GM21786 (cell line): ENCODE results near the gene TEAD1.
A peak's percentile ranks its signal among the peaks of the same experiment; 100 is the strongest.

Source experiments
- ATAC-seq: cut with Tn5 transposase; IDR thresholded peaks from one replicate; pipeline ENCODE4 v1.9.1; 2021; ENCODE audit not compliant: unreplicated experiment

The TEAD1 gene

DNA sequence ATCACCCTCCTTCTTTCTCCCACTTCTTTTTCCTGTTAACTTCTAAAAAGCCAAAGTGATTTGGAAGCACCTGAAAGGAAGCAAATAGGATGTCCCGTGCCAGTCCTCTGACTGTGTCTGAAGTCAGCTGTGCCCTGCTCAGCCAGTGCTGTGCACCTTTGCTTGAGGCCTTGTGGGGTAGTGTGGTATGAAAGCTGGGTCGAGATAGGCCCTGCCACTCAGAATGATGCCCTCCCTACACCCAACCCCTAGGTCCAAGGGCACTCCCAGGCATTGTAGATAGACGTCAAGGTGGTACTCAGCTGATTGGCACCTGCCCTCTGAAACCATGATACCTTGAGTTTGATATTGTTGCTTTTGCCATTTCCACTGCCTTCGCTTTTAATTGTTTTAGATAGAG lies 251.3 kb downstream of the TEAD1 start:
- ATAC-seq, result no peak

DNA sequence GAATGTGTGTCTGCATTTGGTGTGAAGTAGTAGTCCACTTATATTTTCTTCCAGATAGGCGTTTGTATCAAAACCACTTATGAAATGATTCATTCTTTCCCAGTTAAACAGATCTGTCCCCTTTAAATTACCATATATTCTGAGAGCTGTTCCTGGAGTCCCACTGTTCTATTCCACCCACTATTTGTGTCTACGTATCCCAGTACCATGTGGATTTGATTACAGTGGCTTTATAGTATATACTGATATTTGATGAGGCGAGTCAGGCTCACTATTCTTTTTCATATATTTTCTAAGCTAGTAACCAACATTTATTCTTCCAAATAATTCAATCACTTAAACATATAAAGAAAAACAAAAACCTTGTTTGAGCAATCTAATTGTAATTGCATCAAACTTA lies 253.0 kb downstream of the TEAD1 start:
- ATAC-seq, result no peak

- no peak for ATAC-seq
Observed at GRCh38 chr11:12927886-12928285, 253.7 kb downstream of the TEAD1 start.

- ATAC-seq, result no peak
Observed at GRCh38 chr11:12930850-12931249, 256.6 kb downstream of the TEAD1 start.

GRCh38 chr11:12932485-12932884 lies 258.3 kb downstream of the TEAD1 start:
- ATAC-seq, result no peak

- ATAC-seq, result no peak
Observed at GRCh38 chr11:12936200-12936599, 262.0 kb downstream of the TEAD1 start.

GRCh38 chr11:12938590-12939247 lies 264.5 kb downstream of the TEAD1 start:
- no peak for ATAC-seq

DNA sequence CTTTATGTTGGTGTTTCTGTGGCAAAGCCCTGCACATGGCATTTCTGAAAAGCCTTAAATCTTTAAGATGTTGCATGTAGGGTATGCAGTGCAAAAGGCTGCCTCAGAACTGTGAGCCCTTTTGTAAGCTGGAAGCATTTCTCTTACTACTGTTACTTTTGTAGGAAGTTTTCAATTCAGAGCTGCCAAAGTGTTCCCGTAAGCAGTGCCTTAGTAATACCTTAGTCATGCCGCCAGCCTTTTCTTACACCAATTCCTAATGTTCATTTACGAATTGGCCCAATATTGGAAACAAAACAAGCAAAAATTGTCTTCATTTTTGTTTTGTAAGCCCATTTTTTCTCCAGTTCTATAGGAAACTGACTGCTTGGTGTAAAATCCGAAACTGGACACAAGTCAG lies 267.4 kb downstream of the TEAD1 start:
- ATAC-seq, result no peak

GRCh38 chr11:12942157-12942556 lies 267.9 kb downstream of the TEAD1 start:
- ATAC-seq, result no peak

- no peak for ATAC-seq
Observed at GRCh38 chr11:12943311-12943710, 269.1 kb downstream of the TEAD1 start.

- no peak for ATAC-seq
Observed at GRCh38 chr11:12944889-12945288, 270.7 kb downstream of the TEAD1 start.

GRCh38 chr11:12949453-12949852 lies 275.2 kb downstream of the TEAD1 start:
- ATAC-seq, result no peak

GRCh38 chr11:12950670-12951069 lies 276.4 kb downstream of the TEAD1 start:
- no peak for ATAC-seq

DNA sequence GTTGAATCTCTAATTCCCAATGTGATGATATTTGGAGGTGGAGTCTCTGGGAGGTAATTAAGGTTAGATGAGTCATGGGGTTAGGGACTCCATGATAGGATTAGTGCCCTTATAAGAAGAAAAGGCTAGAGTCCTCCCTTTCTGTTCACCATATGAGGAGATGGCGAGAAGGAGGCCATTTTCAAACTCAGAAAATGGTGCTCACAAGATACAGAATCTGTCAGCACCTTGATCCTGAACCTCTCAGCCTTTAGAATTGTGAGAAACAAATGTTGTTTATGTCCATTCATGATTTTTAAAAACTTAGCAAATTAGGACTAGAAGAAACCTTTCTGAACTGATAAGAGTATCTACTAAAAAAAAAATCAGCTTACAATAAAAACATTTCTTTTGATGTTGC lies 277.2 kb downstream of the TEAD1 start:
- ATAC-seq, result no peak

GRCh38 chr11:12952094-12952493 lies 277.9 kb downstream of the TEAD1 start:
- no peak for ATAC-seq

DNA sequence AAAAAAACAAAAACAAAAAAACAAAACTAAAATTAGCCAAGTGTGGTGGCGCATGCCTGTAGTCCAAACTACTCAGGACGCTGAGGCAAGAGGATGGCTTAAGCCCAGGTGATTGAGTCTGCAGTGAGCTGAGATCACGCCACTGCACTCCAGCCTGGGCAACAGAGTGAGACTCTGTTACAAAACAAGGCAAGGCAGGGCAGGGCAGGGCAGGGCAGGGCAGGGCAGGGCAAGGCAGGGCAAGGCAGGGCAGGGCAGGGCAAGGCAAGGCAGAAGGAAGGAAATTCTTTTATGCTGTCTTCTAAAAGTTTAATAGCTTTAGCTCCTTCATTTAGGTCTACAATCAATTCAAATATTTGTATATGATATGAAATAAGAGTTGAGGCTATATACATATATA lies 284.8 kb downstream of the TEAD1 start:
- no peak for ATAC-seq

DNA sequence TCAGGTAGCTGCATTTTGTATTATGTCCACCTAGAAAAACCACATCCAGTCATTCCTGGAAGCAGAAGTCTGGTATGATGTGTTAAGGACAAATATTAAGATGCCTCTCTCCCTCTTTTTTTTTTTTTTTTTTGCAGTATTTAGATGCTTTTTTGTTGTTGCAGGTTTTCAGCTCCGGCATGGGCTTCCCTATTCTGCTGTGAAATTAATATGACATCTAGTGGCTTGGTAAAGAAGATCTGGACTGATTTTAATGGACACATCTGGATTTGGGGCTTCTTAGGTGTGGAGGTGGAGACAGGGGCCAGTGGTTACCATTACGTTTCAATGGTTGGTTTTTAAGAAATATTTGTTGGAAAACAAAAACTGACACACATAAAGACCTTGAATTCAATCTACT lies 287.4 kb downstream of the TEAD1 start:
- no peak for ATAC-seq

DNA sequence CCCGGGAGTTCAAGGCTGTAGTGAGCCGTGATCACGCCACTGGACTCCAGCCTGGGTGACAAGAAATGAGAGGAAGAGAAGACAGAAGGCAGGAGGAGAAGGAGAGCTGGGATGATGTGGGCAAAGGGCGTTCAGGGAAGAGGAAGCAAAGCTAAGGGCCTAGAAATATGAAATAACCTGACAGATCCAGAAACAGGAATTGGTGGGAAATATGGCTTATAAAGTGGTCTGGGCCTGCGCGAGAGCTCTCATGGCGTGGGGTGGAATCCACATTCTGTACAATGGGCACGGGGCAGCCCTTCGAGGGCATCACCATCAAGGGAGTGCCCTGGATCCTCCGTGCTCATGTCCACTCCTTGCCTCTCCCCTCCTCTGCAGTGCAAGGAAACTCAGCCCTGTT lies 288.1 kb downstream of the TEAD1 start:
- ATAC-seq, result no peak

DNA sequence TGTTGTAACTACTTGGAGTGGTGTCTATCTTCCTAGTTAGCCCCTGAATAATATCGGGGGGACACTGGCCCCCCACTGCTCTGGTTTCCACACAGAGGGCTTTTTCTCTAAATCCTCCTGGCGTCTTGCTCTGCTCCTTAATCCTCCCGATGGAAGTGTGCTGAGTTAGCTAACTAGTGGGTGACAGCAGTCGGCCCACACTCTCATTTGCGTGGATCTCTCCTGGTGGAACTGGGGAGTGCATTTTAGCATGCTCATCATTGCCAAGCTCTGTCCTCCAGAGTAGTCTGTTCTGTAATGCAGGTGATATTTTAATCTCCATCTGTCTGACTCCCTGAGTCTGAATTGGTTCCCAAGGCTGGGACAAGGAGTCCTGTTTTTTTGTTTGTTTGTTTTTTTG lies 288.8 kb downstream of the TEAD1 start:
- no peak for ATAC-seq

DNA sequence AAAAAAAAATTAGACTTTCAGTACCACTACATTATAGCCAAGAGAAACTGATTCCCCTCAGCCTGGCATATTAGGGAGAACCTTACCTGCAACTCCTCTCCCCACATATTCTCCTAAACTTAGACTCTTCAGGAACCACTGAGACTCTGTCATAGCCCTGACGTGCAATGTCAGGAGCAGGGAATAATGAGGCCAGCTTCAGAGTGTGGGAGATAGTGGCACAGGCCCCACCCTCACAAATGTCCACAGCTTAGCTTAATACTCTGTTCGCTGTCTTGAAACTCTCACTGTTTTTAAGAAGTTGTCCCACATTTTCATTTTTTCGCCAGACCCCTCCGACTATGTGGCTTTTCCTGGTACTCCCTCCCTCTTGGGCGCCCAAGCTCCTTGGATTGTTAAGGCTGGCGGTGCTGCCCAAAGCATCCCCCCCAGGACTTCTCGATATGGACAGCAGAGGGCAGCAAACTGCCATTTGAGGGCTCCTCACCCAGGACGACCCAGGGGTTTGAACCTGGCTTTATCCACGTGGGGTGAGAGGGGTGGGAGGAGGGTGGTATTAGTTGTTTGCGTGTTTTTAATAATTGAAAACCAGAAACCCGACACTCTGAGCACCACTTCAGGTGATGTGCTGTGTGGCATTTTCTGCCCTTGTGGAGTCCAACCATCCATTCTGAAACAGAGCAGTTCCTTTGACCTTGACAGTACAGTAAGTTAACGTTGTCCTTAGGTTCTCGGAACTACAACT lies 289.7 kb downstream of the TEAD1 start:
- peak; percentile 80 for ATAC-seq

- ATAC-seq, result no peak
Observed at GRCh38 chr11:12964650-12965049, 290.4 kb downstream of the TEAD1 start.

- no peak for ATAC-seq
Observed at GRCh38 chr11:12966002-12966401, 291.8 kb downstream of the TEAD1 start.

DNA sequence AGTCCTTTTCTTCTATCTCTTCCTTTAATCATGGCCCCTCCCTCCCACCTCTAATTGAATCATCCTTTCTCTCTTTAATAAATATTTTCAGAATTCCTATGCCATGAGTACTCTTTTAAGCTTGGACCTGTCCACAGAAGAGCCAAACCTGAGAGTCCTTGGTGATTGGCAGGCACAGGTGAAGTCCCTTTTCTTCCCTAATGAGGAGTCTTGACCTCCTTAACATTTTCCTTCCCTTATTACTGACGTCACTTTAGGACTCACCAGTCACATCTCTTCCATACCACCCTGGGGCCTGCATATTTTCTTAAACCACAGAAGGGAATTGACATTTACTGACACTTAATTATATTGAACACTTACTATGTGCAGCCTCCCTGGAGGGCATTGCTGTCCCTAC lies 293.9 kb downstream of the TEAD1 start:
- no peak for ATAC-seq
